K562 (cell line): ENCODE results near the gene LMO7. TPM values are rescaled to one million over a fixed set of nuclear protein-coding genes. Genes with fewer than 3 reads are reported as not detected.

Source experiments
- ATAC-seq: fragments of 200-7000 bp; cut with Tn5 transposase; 3 replicates; pipeline ENCODE4 v1.9.1; 2020; ENCODE audit warnings: moderate library complexity
- BruUV-seq: library from RNA; stranded (reverse); fragments of 400-500 nt; replicated peaks from 2 replicates; lab custom pipeline; 2021; lab: Mats Ljungman, UMichigan
- CTCF ChIA-PET: fragments of 300-600 bp; formaldehyde crosslinking; extraction: SDS; loops from one replicate; lab custom pipeline; 2021; ENCODE audit warnings: low intra/inter-chr PET ratio; lab: Yijun Ruan, JAX
- POLR2A ChIA-PET: fragments of 300-600, 350-650 bp; sonication (Branson Sonifier 250); formaldehyde crosslinking; extraction: SDS; loops from one replicate; lab custom pipeline; 2021; ENCODE audit warnings: antibody characterized with exemption, inconsistent platforms; lab: Yijun Ruan, JAX
- DNase-seq, 4 experiments: peaks; one replicate each; pipeline versions ENCODE4 v3.0.0 to v3.0.0-alpha.2; 2011 to 2018; ENCODE audit warnings: low spot score in 3 of 4, mixed read lengths in 3 of 4; ENCODE audit errors: extremely low read depth in 1 of 4
- FAIRE-seq: peaks from 2 replicates; lab custom pipeline; 2011; peaks lifted over from hg19 to GRCh38; lab: Jason Lieb, UNC
- H2AFZ ChIP-seq: 2 replicates; pipeline ENCODE4 v1.6.0; 2011; ENCODE audit warnings: low read depth, low read length, control low read depth, inconsistent platforms
- H3K27ac ChIP-seq: fragments of 200-600 bp; 3 replicates; pipeline ENCODE4 v1.8.0; 2011; ENCODE audit warnings: low read depth, mild to moderate bottlenecking, control low read depth, inconsistent platforms, low read length, moderate library complexity, mixed read lengths; ENCODE audit errors: extremely low read depth
- H3K27me3 ChIP-seq, 2 experiments: fragments of 300-600 bp in 1 of 2; 2 replicates in 1 of 2; 3 replicates in 1 of 2; pipeline versions ENCODE4 v1.6.0 to v1.8.0; 2011; ENCODE audit warnings: inconsistent platforms in 2 of 2, low read length in 2 of 2, mild to moderate bottlenecking in 1 of 2, mixed read lengths in 1 of 2, moderate library complexity in 1 of 2; ENCODE audit not compliant: control insufficient read depth in 2 of 2, insufficient read depth in 2 of 2
- H3K36me3 ChIP-seq: fragments of 300-600 bp; 3 replicates; pipeline ENCODE4 v1.8.0; 2011; ENCODE audit warnings: mild to moderate bottlenecking, low read length, inconsistent platforms; ENCODE audit not compliant: control insufficient read depth, insufficient read depth
- H3K4me1 ChIP-seq, 2 experiments: fragments of 200-600 bp in 1 of 2; replicated peaks in 1 of 2; 2 replicates in 1 of 2; 3 replicates in 1 of 2; pipeline versions ENCODE4 v1.5.1 to v1.8.0; 2011; ENCODE audit warnings: inconsistent platforms in 2 of 2, low read length in 2 of 2, mild to moderate bottlenecking in 1 of 2, mixed read lengths in 1 of 2, moderate library complexity in 1 of 2; ENCODE audit not compliant: control insufficient read depth in 2 of 2, insufficient read depth in 2 of 2
- H3K4me2 ChIP-seq: 2 replicates; pipeline ENCODE4 v1.6.1; 2011; ENCODE audit warnings: low read length, control low read depth, inconsistent platforms, mixed read lengths; ENCODE audit not compliant: insufficient read depth
- H3K4me3 ChIP-seq: fragments of 200-600 bp; sonication (generic), shearing (Covaris generic); 2 replicates; pipeline ENCODE4 v1.5.1; 2016; ENCODE audit warnings: control low read depth, inconsistent platforms
- H3K79me2 ChIP-seq: fragments of 200-600 bp; 3 replicates; pipeline ENCODE4 v1.8.0; 2011; ENCODE audit warnings: low read length, inconsistent platforms; ENCODE audit not compliant: control insufficient read depth, insufficient read depth
- H3K9ac ChIP-seq, 2 experiments: 2 replicates each; pipeline versions ENCODE4 v1.6.0 to v1.6.1; 2011; ENCODE audit warnings: low read depth in 2 of 2, low read length in 2 of 2, control low read depth in 1 of 2, inconsistent platforms in 1 of 2, mild to moderate bottlenecking in 1 of 2, mixed read lengths in 1 of 2; ENCODE audit not compliant: insufficient read depth in 1 of 2
- H3K9me1 ChIP-seq: one replicate; pipeline ENCODE4 v1.6.0; 2011; ENCODE audit warnings: inconsistent platforms, mild to moderate bottlenecking, low read length, moderate library complexity; ENCODE audit not compliant: control insufficient read depth, insufficient read depth
- H3K9me3 ChIP-seq: replicated peaks from 2 replicates; pipeline ENCODE4 v1.5.1; 2011; ENCODE audit warnings: low read depth, low read length, inconsistent platforms; ENCODE audit not compliant: control insufficient read depth, insufficient read depth
- H4K20me1 ChIP-seq: replicated peaks from 2 replicates; pipeline ENCODE4 v1.6.1; 2011; ENCODE audit warnings: low read length, inconsistent platforms, mixed read lengths; ENCODE audit not compliant: control insufficient read depth, insufficient read depth
- ATF1 ChIP-seq, 2 experiments: fragments of 450-650 bp in 1 of 2; IDR thresholded peaks; 2 replicates each; pipeline ENCODE4 v1.6.1; 2016; ENCODE audit warnings: missing compliant biosample characterization in 1 of 2, missing genetic modification characterization in 1 of 2
- ATF4 ChIP-seq: fragments of 450-650 bp; formaldehyde crosslinking; IDR thresholded peaks from 2 replicates; pipeline ENCODE4 v1.4.0; 2022; ENCODE audit warnings: mild to moderate bottlenecking, moderate library complexity
- CBFB ChIP-seq: sonication (generic); formaldehyde crosslinking; IDR thresholded peaks from 2 replicates; pipeline ENCODE4 v1.4.0; 2020; ENCODE audit warnings: mild to moderate bottlenecking, missing genetic modification reagents
- CREB1 ChIP-seq, 2 experiments: sonication (generic) in 1 of 2; formaldehyde crosslinking in 1 of 2; IDR thresholded peaks; 2 replicates each; pipeline versions ENCODE4 v1.6.1 to v1.8.0; 2012 to 2022; ENCODE audit warnings: inconsistent platforms in 1 of 2, mild to moderate bottlenecking in 1 of 2, missing genetic modification reagents in 1 of 2, moderate library complexity in 1 of 2
- HNRNPH1 ChIP-seq: fragments of 200-400 bp; formaldehyde crosslinking; optimal IDR thresholded peaks from 2 replicates; pipeline ENCODE3; 2017; ENCODE audit warnings: low read depth, mild to moderate bottlenecking, low read length, moderate library complexity
- MCM7 ChIP-seq, 2 experiments: fragments of 450-650 bp; IDR thresholded peaks; 2 replicates each; pipeline ENCODE4 v1.6.1; 2016 to 2018
- MEIS2 ChIP-seq: fragments of 450-650 bp; IDR thresholded peaks from 2 replicates; pipeline ENCODE4 v1.6.1; 2014; ENCODE audit warnings: mild to moderate bottlenecking; ENCODE audit not compliant: partially characterized antibody
- NR4A1 ChIP-seq, 2 experiments: fragments of 250-450 bp in 1 of 2; fragments of 450-650 bp in 1 of 2; sonication (Bioruptor Pico) in 1 of 2; IDR thresholded peaks; 2 replicates each; pipeline versions ENCODE4 v1.4.0 to v1.6.1; 2016 to 2020; ENCODE audit warnings: mild to moderate bottlenecking in 2 of 2, missing compliant biosample characterization in 1 of 2, missing genetic modification characterization in 1 of 2, moderate library complexity in 1 of 2
- OTX1 ChIP-seq: fragments of 450-650 bp; formaldehyde crosslinking; IDR thresholded peaks from 2 replicates; pipeline ENCODE4 v1.4.0; 2022; ENCODE audit warnings: mild to moderate bottlenecking
- RREB1 ChIP-seq: fragments of 250-450 bp; sonication (Bioruptor Pico); IDR thresholded peaks from 2 replicates; pipeline ENCODE4 v1.4.0; 2020
- SP2 ChIP-seq: IDR thresholded peaks from 2 replicates; pipeline ENCODE4 v1.6.1; 2011; ENCODE audit warnings: mild to moderate bottlenecking, low read depth, low read length, moderate library complexity; ENCODE audit not compliant: poor library complexity, severe bottlenecking; ENCODE audit errors: extremely low read depth
- USF1 ChIP-seq: sonication (generic); formaldehyde crosslinking; IDR thresholded peaks from 2 replicates; pipeline ENCODE4 v1.9.0; 2022; ENCODE audit warnings: mild to moderate bottlenecking, missing genetic modification reagents
- ZFP36 ChIP-seq: fragments of 150-350 bp; IDR thresholded peaks from 2 replicates; pipeline ENCODE4 v1.6.1; 2018; ENCODE audit warnings: low read length, low read depth; ENCODE audit not compliant: partially characterized antibody
- ZNF830 ChIP-seq: fragments of 250-450 bp; sonication (Bioruptor Pico); IDR thresholded peaks from 2 replicates; pipeline ENCODE4 v1.5.0; 2021; ENCODE audit warnings: mild to moderate bottlenecking
- WGBS: fragments of 100-300 bp; shearing (Covaris generic); methylation state at CpG from one replicate; pipeline ENCODE4 v1.1.6; 2016; ENCODE audit warnings: low coverage, mixed read lengths; ENCODE audit not compliant: insufficient coverage; ENCODE audit errors: missing lambda C conversion rate; 5-methylcytosine and 5-hydroxymethylcytosine counted together
- in situ Hi-C: fragments of 300-500 bp; cut with MboI; formaldehyde crosslinking; loops from 4 replicates; pipeline ENCODE4 v1.15.0; 2018; ENCODE audit warnings: inconsistent platforms, mixed read lengths
- intact Hi-C: fragments of 100-400 bp; cut with micrococcal nuclease; formaldehyde crosslinking; loops from 2 replicates; pipeline ENCODE4 v1.14.2; 2022
- polyA plus RNA-seq, 8 experiments: library from polyadenylated mRNA; depleted of rRNA in 4 of 8; stranded (reverse) in 5 of 8; unstranded in 3 of 8; fragments of >200 nt; fragmentation: Nextera tagmentation in 2 of 8; fragmentation: Illumina TruSeq in 1 of 8; extraction: Ambion mirVana in 2 of 8; extraction: Trizol in 1 of 8; gene quantifications; 2 replicates each; pipeline versions ENCODE4 v1.2.1 to v1.2.3, GENCODE V29; 2011 to 2014; ENCODE audit warnings: inconsistent platforms in 1 of 8, missing spikeins in 1 of 8
- total RNA-seq, 7 experiments: library from RNA; depleted of rRNA in 6 of 7; stranded (reverse); fragments of >200 nt in 6 of 7; fragmentation: Illumina TruSeq in 2 of 7; extraction: Trizol in 2 of 7; gene quantifications; 2 replicates each; pipeline versions ENCODE4 v1.2.1 to v1.2.3, GENCODE V29; 2011 to 2021; ENCODE audit warnings: low replicate concordance in 1 of 7

Gene LMO7
- total and polyA plus RNA-seq, 9 of the 15 experiments (the other 6 are each of a cell fraction or from before 2014, with no cell fraction given), result 0.42 to 4.3 (median 1.7) TPM

GRCh38 chr13:75908141-75908540 is 272.0 kb downstream of the LMO7 start:
- TF ChIP-seq MEIS2, result no peak
- TF ChIP-seq SP2, result no peak
- no peak for TF ChIP-seq CBFB
- TF ChIP-seq ZNF830, result no peak
- no peak for TF ChIP-seq OTX1
- no peak for TF ChIP-seq NR4A1 (CRISPR knock-in tag; IDR thresholded peaks at IDR 0.05)
- TF ChIP-seq NR4A1 (tag; IDR thresholded peaks at IDR 0.05), result no peak
- no peak for TF ChIP-seq ZFP36
- TF ChIP-seq RREB1, result no peak
- no peak for TF ChIP-seq MCM7 (IDR thresholded peaks at IDR 0.05)
- no peak for TF ChIP-seq ATF1 (CRISPR knock-in tag; IDR thresholded peaks at IDR 0.05)
- no peak for TF ChIP-seq ATF1 (tag; IDR thresholded peaks at IDR 0.05)
- TF ChIP-seq HNRNPH1, result no peak
- no peak for TF ChIP-seq ATF4 (CRISPR knock-in tag)
- no peak for TF ChIP-seq CREB1 (IDR thresholded peaks at IDR 0.05)
- no peak for TF ChIP-seq CREB1 (CRISPR knock-in tag; IDR thresholded peaks at IDR 0.05)
- TF ChIP-seq USF1 (CRISPR knock-in tag), result no peak
- no peaks in the 10 kb centered on the region for H3K36me3 ChIP-seq
- H3K9me3 ChIP-seq, result no peaks in the 10 kb centered on the region
- FAIRE-seq (no peak), DNase-seq (no peak), ATAC-seq (no peak)
- no peak overlapping the region for H3K4me3 ChIP-seq
- intact Hi-C loops, result no loop called here
- in situ Hi-C loops, result no loop called here
- H3K79me2 ChIP-seq, result no peaks in the 10 kb centered on the region
- no peaks in the 10 kb centered on the region for H3K9me1 ChIP-seq
- H4K20me1 ChIP-seq, result no peaks in the 10 kb centered on the region
- ChIA-PET POLR2A (no interaction called here), CTCF (no interaction called here)
- H3K4me1 ChIP-seq, result no peaks in the 10 kb centered on the region; a peak in 1 of 5 replicates
- no peak overlapping the region for H2AFZ ChIP-seq
- H3K27me3 ChIP-seq, result no peaks in the 10 kb centered on the region
- whole genome bisulfite sequencing, result 62% methylated on average over 4 of the region's 4 CpGs
- BruUV-seq, result no TSS peak
- H3K4me2 ChIP-seq, result no peak overlapping the region
- no peak overlapping the region for H3K9ac ChIP-seq
- H3K27ac ChIP-seq, result no peak overlapping the region
